AG09319 (cell line): ENCODE data around the gene APP.

Source experiments
- DNase-seq: peaks from one replicate; pipeline ENCODE4 v3.0.0-alpha.2; 2010; ENCODE audit warnings: low read depth; ENCODE audit errors: extremely low read depth
- CTCF ChIP-seq: IDR thresholded peaks from 2 replicates; pipeline ENCODE4 v1.5.1; 2011; ENCODE audit warnings: low read depth, mild to moderate bottlenecking, inconsistent platforms, low read length, moderate library complexity

The APP gene

GRCh38 chr21:26148840-26149354 is 21.7 kb downstream of the APP start:
- TF ChIP-seq CTCF, result no peak
- DNase-seq, result no peak

GRCh38 chr21:26148071-26148839 is 22.3 kb downstream of the APP start:
- TF ChIP-seq CTCF, result no peak
- no peak for DNase-seq

- DNase-seq, result no peak
- TF ChIP-seq CTCF, result no peak
These were observed 23.0 kb downstream of the APP start for GRCh38 chr21:26147535-26147934.

GRCh38 chr21:26146681-26147080 is 23.9 kb downstream of the APP start:
- TF ChIP-seq CTCF, result no peak

GRCh38 chr21:26144031-26144430 is 26.5 kb downstream of the APP start:
- DNase-seq, result no peak
- no peak for TF ChIP-seq CTCF

More at GRCh38 chr21:26146681-26147080, 23.9 kb downstream of the APP start:
- no peak for DNase-seq

GRCh38 chr21:26142363-26142762 is 28.2 kb downstream of the APP start:
- DNase-seq, result no peak
- no peak for TF ChIP-seq CTCF

GRCh38 chr21:26140926-26141325 is 29.6 kb downstream of the APP start:
- DNase-seq, result no peak
- TF ChIP-seq CTCF, result no peak
